GM18909 (cell line): ENCODE data around the gene ZNF766.
"Not testable (repeated sequence)": the region's sequence is repeated elsewhere in the genome, so short reads cannot be mapped to it uniquely, and the experiment has no call there.

Experiments used
- ATAC-seq: cut with Tn5 transposase; IDR thresholded peaks from one replicate; pipeline ENCODE4 v1.9.1; 2021; ENCODE audit warnings: mild to moderate bottlenecking; ENCODE audit not compliant: unreplicated experiment, poor library complexity

Gene ZNF766

GRCh38 chr19:52269338-52270261, at the start of gene ZNF766:
Gene ZNF766, plus strand, starts transcription at chr19:52269587. Its CDS starts 27 bp downstream, at chr19:52269614.
- ATAC-seq: peak; percentile 96

DNA sequence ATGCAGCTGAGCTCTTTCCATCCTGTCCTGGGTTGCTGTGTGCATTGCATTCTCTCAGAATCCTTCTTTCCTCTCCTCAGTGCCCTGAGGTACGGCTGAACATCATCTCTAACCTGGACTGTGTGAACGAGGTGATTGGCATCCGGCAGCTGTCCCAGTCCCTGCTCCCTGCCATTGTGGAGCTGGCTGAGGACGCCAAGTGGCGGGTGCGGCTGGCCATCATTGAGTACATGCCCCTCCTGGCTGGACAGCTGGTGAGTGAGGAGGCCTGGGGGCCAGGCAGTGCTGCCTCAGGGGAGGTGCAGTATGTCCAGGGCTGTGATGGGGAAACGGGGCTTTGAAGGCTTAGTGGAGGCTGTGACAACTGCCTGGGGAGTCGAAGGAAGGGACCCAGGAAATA, 49.8 kb upstream of the ZNF766 start:
- ATAC-seq: no peak

- ATAC-seq: no peak
Observed at GRCh38 chr19:52221031-52221430, 48.4 kb upstream of the ZNF766 start.

GRCh38 chr19:52221831-52222375, 47.5 kb upstream of the ZNF766 start:
- ATAC-seq: no peak

DNA sequence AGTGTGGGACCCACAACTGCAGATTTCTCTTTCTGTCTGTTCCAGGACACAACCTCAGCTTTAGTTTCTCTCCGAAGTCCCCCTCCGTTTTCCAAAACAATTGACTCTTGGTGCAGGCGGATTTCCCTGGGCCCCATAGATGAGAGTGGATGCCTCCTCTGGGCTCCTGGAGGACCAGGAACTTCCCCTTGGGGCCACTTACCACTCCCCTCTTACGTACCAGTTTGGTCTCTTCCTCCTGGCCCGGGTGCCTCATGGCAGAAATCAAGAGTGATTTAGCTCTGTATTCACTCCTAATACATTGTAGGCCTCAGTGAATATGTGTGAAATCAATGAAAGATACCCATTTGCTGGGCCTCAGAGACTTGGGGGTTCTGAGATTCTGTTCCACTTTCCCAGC, 45.2 kb upstream of the ZNF766 start:
- ATAC-seq: no peak

DNA sequence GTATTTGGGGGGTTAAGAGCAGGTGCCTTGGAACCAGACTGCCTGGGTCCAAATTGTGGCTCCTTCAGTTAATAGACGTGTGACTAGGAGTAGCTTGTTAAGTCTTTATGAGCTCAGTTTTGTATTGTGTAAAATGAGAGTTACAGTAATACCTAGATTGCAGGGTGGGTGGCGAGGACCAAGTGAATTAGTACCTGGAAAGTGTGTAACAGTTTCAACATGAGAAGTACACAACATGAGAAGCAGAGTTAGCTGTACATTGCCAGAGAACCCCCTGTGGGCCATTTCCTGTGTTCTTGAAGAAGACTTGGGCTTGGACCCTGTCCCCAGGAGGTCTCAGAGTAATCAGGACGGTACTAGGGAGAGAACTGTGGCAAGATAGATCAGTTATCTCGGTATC, 42.7 kb upstream of the ZNF766 start:
- no peak for ATAC-seq

GRCh38 chr19:52227196-52227940, 42.0 kb upstream of the ZNF766 start:
- ATAC-seq: no peak

GRCh38 chr19:52227980-52228379, 41.4 kb upstream of the ZNF766 start:
- no peak for ATAC-seq

- ATAC-seq: no peak
Observed at GRCh38 chr19:52229524-52229923, 39.9 kb upstream of the ZNF766 start.

DNA sequence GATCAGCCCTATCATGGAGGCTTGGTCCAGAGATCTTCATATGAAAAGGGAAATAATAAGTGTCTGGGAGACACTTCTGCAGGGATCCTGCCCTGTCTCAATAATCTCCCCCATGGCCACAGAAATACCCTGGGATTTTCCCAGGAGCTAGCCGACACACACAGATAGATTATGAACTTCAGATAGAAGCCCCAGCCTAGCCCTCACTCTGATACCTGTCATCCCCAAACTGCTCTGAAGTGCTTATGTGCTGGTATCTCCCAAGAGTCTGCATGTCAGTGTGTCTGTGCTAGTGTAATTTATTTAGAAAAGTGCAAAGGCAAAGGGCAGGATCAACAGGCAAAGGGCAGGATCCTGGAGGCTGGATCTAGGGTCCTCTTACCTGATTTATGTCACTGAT, 38.7 kb upstream of the ZNF766 start:
- no peak for ATAC-seq

DNA sequence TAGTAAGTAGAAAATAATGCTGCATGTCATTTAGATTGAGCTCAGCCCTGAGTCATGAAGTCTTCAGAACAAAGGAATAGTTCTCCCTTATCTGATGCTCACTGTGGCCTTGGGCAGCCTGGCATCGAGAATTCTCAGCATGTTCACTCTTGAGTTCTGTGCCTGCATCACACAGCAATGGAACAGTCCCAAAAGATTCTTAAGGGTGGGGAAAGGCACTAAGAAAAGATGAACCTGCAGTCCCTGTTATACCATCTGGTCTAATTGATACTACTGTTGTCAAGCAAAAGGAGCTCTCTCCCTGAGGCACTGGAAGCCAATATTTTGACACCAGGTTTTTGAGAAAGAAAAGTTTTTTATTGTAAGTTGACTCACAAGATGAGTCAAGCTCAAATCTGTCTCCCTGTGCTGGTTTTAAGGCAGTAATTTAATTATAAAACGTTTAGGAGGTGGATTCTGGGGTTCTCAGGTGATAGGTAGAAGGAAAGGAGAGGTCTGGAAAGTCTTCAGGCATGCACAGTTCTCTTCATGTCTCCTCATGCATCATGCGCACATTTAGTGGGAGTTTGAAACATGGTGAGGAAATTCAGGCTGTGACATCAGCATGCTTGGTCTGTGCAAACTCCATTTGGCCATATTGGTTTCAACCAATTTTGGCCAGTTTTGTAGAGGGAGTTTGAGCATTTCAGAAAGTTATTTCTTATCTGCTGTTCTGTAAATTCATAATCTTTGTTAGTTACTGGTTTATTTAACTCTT, 38.1 kb upstream of the ZNF766 start:
- ATAC-seq: no peak

DNA sequence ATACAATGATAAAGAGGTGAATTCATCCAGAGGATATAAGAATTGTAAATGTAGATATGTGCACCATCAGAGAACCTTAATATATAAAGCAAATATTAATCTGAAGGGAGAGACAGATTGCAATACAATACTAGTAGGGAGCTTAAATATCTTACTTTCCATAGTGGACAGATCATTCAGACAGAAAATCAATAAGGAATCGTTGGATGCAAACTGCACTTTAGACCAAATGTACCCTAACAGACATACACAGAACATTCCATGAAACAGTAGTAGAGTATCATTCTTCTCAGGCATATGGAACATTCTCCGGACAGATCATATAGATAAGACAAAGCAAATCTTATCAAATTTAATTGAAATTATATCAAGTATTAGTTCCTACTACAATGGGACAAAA, 35.0 kb upstream of the ZNF766 start:
- no peak for ATAC-seq

- no peak for ATAC-seq
Observed at GRCh38 chr19:52237197-52237596, 32.2 kb upstream of the ZNF766 start.

DNA sequence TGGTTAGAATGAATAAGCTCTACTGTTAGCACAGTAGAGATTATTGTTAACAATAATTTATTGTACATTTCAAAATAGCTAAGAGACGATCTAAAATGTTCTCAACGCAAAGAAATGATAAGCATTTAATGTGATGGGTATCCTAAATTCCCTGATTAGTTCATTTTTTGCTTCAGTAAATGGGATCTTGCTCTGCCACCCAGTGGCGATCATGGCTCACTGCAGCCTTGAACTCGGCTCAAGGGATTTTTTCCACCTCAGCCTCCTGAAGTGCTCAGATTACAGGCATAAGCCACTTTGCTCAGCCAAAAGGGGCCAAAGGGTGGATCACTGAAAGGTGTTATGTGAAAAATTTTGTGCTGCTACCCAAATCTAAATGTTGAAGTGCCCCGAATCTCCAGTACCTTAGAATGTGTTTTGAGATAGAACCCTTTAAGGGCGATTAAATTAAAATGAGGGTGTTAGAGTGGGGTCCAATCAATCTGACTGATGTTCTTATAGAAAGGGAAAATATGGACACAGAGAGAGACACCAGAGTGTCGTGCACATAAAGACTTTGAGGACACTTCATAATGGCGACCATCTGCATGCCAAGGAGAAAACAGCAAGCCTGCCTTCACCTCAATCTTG, 31.5 kb upstream of the ZNF766 start:
- no peak for ATAC-seq

DNA sequence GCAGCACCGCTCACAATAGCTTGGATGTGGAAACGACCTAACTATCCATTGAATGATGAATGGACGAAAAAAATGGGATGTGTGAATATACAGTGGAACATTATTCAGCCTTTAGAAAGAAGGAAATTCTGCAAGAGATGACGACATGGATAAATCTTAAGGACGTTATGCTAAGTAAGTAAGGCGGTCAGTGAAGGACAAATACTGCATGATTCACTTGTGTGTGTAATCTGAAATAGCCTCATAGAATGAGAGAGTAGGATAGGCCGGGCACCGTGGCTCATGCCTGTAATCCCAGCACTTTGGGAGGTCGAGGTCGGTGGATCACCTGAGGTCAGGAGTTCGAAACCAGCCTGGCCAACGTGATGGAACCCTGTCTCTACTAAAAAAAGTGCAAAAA, 25.4 kb upstream of the ZNF766 start:
- no peak for ATAC-seq

DNA sequence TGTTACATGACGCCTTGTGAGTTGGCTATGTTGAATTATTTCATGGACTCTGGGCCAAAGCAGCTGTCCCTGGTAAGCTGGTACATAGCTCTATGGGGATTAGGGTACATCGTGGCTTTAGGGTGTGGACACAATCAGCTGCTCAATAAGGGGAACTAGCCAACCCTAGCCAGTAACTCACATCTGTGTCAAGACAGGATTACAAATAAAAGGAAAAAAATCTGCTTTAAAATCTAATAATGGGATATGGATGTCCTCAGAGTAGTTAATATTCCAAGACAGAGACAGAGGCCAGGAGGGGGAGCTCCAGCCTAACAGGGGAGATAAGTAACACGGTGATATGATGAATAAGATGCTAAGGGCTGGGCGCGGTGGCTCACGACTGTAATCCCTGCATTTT, 21.1 kb upstream of the ZNF766 start:
- ATAC-seq: no peak

DNA sequence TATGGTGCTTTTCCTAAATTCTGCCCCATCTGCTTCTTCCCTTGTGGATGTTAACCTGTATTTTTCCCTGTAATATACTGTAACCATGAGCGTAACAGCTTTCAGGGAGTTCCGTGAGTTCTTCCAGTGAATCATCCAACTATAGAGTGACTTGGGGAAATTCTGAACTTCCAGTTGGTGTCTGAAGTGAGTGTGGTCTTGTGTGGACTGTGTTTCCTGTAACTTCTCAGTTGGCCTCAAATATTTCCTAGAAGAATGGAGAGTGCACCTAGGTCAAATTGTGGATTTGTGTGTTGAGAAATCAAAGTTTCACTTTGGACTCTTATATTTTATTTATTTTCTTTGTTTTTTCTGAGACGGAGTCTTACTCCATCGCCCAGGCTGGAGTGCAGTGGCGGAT, 11.0 kb upstream of the ZNF766 start:
- ATAC-seq: no peak

- ATAC-seq: not testable (repeated sequence)
Observed at GRCh38 chr19:52265556-52265955, 3.8 kb upstream of the ZNF766 start.

- ATAC-seq: no peak
Observed at GRCh38 chr19:52270266-52270885, 989 bp downstream of the ZNF766 start.

GRCh38 chr19:52273301-52273700, 3.9 kb downstream of the ZNF766 start:
- no peak for ATAC-seq
